ENCODE data around the gene RPS6KB2. TPM values are rescaled to one million over a fixed set of nuclear protein-coding genes. Genes with fewer than 3 reads are reported as not detected.

Gene RPS6KB2
- total and polyA plus RNA-seq, 2 donors (not counting 1 experiment from before 2014, with no cell fraction given), result 81.8 to 131 TPM

GRCh38 chr11:67400251-67400941 is 27.9 kb upstream of the RPS6KB2 start:
- Mint-ChIP-seq H3K9me3 (ENCODE audit: insufficient read depth) (no peaks in the 10 kb centered on the region), H3K27ac (peak overlapping the region; percentile 81), H3K27me3 (no peaks in the 10 kb centered on the region), H3K4me3 (peak overlapping the region; percentile 87), H3K4me1 (peaks cover 60% of the 10 kb centered on the region)
- ATAC-seq (ENCODE audit: low read depth), result no peak
- WGBS (ENCODE audit: insufficient coverage), result 58% methylated on average over 22 of the region's 23 CpGs
- Histone ChIP-seq H3K4me1 (ENCODE audit: control insufficient read depth in 2 of 2, insufficient read depth in 2 of 2, low read length in 2 of 2) (peaks cover 44 to 68% of the 10 kb centered on the region in 2 donors), H3K4me3 (ENCODE audit: control extremely low read depth in 1 of 5, extremely low read depth in 1 of 5, insufficient read depth in 1 of 5, low read depth in 2 of 5, low read length in 4 of 5) (peak overlapping the region; percentile 65 to 92 (median 85)), H3K9ac (ENCODE audit: low read length) (peak overlapping the region; percentile 89), H3K27me3 (replicated peaks in 1 of 4; ENCODE audit: control extremely low read depth in 1 of 4, control insufficient read depth in 3 of 4, insufficient read depth in 4 of 4, low read length in 3 of 4) (no peaks in the 10 kb centered on the region), H3K9me3 (ENCODE audit: control extremely low read depth in 1 of 3, control insufficient read depth in 2 of 3, insufficient read depth in 1 of 3, low read length in 2 of 3) (peaks cover 0 to 2% (median 0%) of the 10 kb centered on the region in 3 donors), H3K79me2 (ENCODE audit: control insufficient read depth, insufficient read depth, low read length) (peaks cover 74% of the 10 kb centered on the region), H2AFZ (ENCODE audit: insufficient read depth, low read depth, low read length, poor library complexity, severe bottlenecking) (no peak overlapping the region), H3K36me3 (replicated peaks in 1 of 2; ENCODE audit: control extremely low read depth in 1 of 2, control insufficient read depth in 1 of 2, extremely low read depth in 1 of 2, insufficient read depth in 2 of 2, low read length in 1 of 2) (peaks cover 2 to 55% of the 10 kb centered on the region in 2 experiments), H3K4me2 (replicated peaks; ENCODE audit: low read depth, low read length, poor library complexity, severe bottlenecking) (peak overlapping the region; percentile 97), H4K20me1 (ENCODE audit: control insufficient read depth, insufficient read depth, low read length, poor library complexity, severe bottlenecking) (peaks cover 75% of the 10 kb centered on the region), H3K27ac (ENCODE audit: low read length in 2 of 2) (peak overlapping the region; percentile 52 to 75)
- POLR2A ChIA-PET, result interaction anchor here (0.6 to 6.8 kb wide), 20 partner anchors 9 to 230 kb away, joined by 3 to 195 read pairs (median 11); partner anchors contain the start of genes AIP, CARNS1, CDK2AP2 and CLCF1
- no peak for TF ChIP-seq EZH2 (IDR thresholded peaks at IDR 0.05; ENCODE audit: borderline replicate concordance, insufficient read depth, low read depth, low read length, poor library complexity, severe bottlenecking)
- no peak for TF ChIP-seq CTCF (IDR thresholded peaks at IDR 0.05)
- DNase-seq, result no peak
- CTCF ChIA-PET, result interaction anchor here (0.8 to 5.7 kb wide), 21 partner anchors 9 to 162 kb away, joined by 3 to 121 read pairs (median 12); partner anchors contain the start of genes AIP, CDK2AP2, PITPNM1 and POLD4
- intact Hi-C loops (cut with micrococcal nuclease), result loop anchor here (10.0 kb wide), 1 partner anchor 184 kb away; the partner anchor contains the start of gene GSTP1
